ENCODE measurements around the gene MLLT6.

Gene MLLT6

DNA sequence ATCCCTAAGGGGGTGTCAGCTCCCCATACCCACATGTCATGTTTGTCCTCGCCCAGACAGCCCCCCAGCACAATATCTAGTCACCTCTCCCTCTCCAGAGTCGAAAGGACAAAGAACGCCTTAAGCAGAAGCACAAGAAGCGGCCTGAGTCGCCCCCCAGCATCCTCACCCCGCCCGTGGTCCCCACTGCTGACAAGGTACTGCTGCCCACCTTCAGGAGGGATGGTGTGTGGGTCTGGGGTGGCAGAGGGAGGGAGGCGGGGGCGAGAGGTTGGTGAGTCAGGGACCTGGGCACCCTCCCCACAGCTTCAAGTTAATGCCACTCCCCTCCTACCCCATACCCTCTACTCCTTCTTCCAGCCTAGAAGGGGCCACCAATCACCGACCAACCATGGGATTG is 7.5 kb downstream of the MLLT6 start:
- TF ChIP-seq, protein P1, sequence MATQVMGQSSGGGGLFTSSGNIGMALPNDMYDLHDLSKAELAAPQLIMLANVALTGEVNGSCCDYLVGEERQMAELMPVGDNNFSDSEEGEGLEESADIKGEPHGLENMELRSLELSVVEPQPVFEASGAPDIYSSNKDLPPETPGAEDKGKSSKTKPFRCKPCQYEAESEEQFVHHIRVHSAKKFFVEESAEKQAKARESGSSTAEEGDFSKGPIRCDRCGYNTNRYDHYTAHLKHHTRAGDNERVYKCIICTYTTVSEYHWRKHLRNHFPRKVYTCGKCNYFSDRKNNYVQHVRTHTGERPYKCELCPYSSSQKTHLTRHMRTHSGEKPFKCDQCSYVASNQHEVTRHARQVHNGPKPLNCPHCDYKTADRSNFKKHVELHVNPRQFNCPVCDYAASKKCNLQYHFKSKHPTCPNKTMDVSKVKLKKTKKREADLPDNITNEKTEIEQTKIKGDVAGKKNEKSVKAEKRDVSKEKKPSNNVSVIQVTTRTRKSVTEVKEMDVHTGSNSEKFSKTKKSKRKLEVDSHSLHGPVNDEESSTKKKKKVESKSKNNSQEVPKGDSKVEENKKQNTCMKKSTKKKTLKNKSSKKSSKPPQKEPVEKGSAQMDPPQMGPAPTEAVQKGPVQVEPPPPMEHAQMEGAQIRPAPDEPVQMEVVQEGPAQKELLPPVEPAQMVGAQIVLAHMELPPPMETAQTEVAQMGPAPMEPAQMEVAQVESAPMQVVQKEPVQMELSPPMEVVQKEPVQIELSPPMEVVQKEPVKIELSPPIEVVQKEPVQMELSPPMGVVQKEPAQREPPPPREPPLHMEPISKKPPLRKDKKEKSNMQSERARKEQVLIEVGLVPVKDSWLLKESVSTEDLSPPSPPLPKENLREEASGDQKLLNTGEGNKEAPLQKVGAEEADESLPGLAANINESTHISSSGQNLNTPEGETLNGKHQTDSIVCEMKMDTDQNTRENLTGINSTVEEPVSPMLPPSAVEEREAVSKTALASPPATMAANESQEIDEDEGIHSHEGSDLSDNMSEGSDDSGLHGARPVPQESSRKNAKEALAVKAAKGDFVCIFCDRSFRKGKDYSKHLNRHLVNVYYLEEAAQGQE (IDR thresholded peaks at IDR 0.05; ENCODE audit: insufficient read depth in 1 of 2, low read depth in 2 of 2, low read length in 2 of 2) = no peak
- TF ChIP-seq POLR2AphosphoS5 (IDR thresholded peaks at IDR 0.05; ENCODE audit: low read depth, low read length) (no peak), SIN3A (IDR thresholded peaks at IDR 0.05; ENCODE audit: borderline replicate concordance, insufficient read depth, low read length) (no peak), TAF1 (IDR thresholded peaks at IDR 0.05; ENCODE audit: borderline replicate concordance, insufficient read depth, low read length) (no peak), FOXP2 (optimal IDR thresholded peaks at IDR 0.05; ENCODE audit: borderline replicate concordance, extremely low read depth, extremely low read length, insufficient read depth) (no peak)

DNA sequence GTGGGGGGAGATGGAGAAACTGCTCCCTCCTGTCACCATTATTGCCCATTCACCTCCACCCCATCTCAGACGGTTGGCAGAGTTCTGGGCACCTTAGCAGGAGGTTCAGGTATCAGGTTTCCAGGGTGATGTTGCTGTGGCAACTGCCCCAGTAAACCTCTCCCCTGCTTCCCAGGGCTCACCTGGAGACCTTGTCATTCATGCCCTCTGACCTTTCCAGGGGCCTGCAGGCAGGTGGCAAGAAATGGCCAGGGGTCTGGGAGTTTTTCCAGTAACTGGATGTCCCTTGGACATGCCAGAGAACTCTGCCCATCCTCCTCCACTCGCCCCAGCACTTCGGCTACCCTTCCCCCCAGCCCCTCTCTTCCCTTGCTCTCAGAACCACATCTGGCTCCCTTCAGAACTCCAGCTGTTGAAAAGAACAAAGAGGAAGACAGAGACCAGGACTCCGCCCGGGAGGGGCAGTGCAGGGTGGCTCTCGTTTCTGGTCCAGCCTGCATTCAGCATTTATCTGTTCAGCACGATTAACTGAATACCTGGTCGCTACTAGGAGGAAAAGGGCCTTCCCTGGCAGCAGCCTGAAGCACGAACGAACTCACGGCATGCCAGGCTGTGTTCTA is 8.5 kb downstream of the MLLT6 start:
- TF ChIP-seq POLR2AphosphoS5 (IDR thresholded peaks at IDR 0.05; ENCODE audit: low read depth, low read length) = no peak

DNA sequence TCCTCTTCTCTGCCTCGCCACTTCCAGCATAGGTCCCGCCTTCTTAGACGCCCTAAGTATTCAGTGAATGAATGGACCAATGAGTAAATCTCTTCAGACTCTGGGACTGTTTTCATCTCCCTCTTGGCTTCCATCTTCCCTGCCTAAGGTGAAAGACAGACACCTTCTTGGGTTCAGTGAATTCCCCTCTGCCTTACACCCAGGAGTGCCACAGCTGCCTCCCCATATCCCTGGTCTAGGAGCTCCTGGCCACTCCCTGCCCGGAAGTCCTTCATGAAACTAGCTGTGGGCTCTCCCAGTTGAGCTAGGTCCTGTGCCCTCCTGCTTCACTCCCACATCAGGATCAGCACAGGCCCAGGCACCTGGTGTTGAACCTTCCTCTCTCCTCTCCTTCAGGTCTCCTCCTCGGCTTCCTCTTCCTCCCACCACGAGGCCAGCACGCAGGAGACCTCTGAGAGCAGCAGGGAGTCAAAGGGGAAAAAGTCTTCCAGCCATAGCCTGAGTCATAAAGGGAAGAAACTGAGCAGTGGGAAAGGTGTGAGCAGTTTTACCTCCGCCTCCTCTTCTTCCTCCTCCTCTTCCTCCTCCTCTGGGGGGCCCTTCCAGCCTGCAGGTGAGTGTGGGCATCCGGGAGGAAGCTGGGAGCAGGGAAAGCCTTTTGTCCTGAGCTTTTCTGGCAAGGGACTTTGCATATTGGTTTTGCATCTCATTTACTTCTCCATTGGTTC is 10.3 kb downstream of the MLLT6 start:
- TF ChIP-seq POLR2AphosphoS5 (IDR thresholded peaks at IDR 0.05; ENCODE audit: low read depth, low read length) (peak; percentile 33; the same call in 1 of the 2 replicates), TAF1 (IDR thresholded peaks at IDR 0.05; ENCODE audit: borderline replicate concordance, insufficient read depth, low read length) (no peak)

GRCh38 chr17:38716368-38717005 is 11.4 kb downstream of the MLLT6 start:
- TF ChIP-seq, protein P1 (IDR thresholded peaks at IDR 0.05; ENCODE audit: insufficient read depth in 1 of 2, low read depth in 2 of 2, low read length in 2 of 2) = no peak
- TF ChIP-seq POLR2AphosphoS5 (IDR thresholded peaks at IDR 0.05; ENCODE audit: low read depth, low read length) (no peak), TAF1 (IDR thresholded peaks at IDR 0.05; ENCODE audit: borderline replicate concordance, insufficient read depth, low read length) (no peak), FOXP2 (optimal IDR thresholded peaks at IDR 0.05; ENCODE audit: borderline replicate concordance, extremely low read depth, extremely low read length, insufficient read depth) (no peak), SIN3A (IDR thresholded peaks at IDR 0.05; ENCODE audit: borderline replicate concordance, insufficient read depth, low read length) (no peak)

- TF ChIP-seq POLR2AphosphoS5 (IDR thresholded peaks at IDR 0.05; ENCODE audit: low read depth, low read length) = no peak
- TF ChIP-seq, protein P1 (IDR thresholded peaks at IDR 0.05; ENCODE audit: insufficient read depth in 1 of 2, low read depth in 2 of 2, low read length in 2 of 2) = no peak
- no peak for TF ChIP-seq SIN3A (IDR thresholded peaks at IDR 0.05; ENCODE audit: borderline replicate concordance, insufficient read depth, low read length)
- TF ChIP-seq FOXP2 (optimal IDR thresholded peaks at IDR 0.05; ENCODE audit: borderline replicate concordance, extremely low read depth, extremely low read length, insufficient read depth) = no peak
- TF ChIP-seq TAF1 (IDR thresholded peaks at IDR 0.05; ENCODE audit: borderline replicate concordance, insufficient read depth, low read length) = no peak
Measured at GRCh38 chr17:38717139-38717745, 12.2 kb downstream of the MLLT6 start.
